H1 (cell line): Measurements from ENCODE around the gene USH1C. TPM values are rescaled to one million over a fixed set of nuclear protein-coding genes. Genes with fewer than 3 reads are reported as not detected.

Experiments
- CTCF ChIA-PET: fragments of 300-600 bp; sonication (Branson Sonifier 250); formaldehyde crosslinking; loops from one replicate; lab custom pipeline; 2021; ENCODE audit not compliant: partially characterized antibody; lab: Charles Lee
- POLR2A ChIA-PET: fragments of 300-600 bp; sonication (Branson Sonifier 250); formaldehyde crosslinking; loops from one replicate; lab custom pipeline; 2021; ENCODE audit warnings: inconsistent platforms; ENCODE audit not compliant: partially characterized antibody; lab: Charles Lee
- DNase-seq, 2 experiments: peaks; one replicate each; pipeline versions ENCODE4 v3.0.0 to v3.0.0-alpha.2; 2010 to 2022; ENCODE audit warnings: low spot score in 2 of 2, low read depth in 1 of 2, mixed read lengths in 1 of 2
- FAIRE-seq: peaks from 2 replicates; lab custom pipeline; 2011; peaks lifted over from hg19 to GRCh38; lab: Jason Lieb, UNC
- H2AFZ ChIP-seq: 2 replicates; pipeline ENCODE4 v1.8.1; 2012; ENCODE audit warnings: low read length, inconsistent platforms
- H2AK5ac ChIP-seq: 2 replicates; pipeline ENCODE4 v1.6.1; 2013; ENCODE audit warnings: low read depth, low read length
- H2BK120ac ChIP-seq: replicated peaks from 2 replicates; pipeline ENCODE3; 2013; ENCODE audit warnings: low read depth, low read length, inconsistent platforms
- H2BK12ac ChIP-seq: 2 replicates; pipeline ENCODE4 v1.6.1; 2013; ENCODE audit warnings: low read depth, low read length
- H2BK15ac ChIP-seq: 2 replicates; pipeline ENCODE4 v1.6.1; 2013; ENCODE audit warnings: low read length
- H2BK20ac ChIP-seq: 2 replicates; pipeline ENCODE4 v1.6.1; 2013; ENCODE audit warnings: low read length
- H2BK5ac ChIP-seq: 2 replicates; pipeline ENCODE4 v1.6.1; 2013; ENCODE audit warnings: low read depth, low read length
- H3K14ac ChIP-seq: 2 replicates; pipeline ENCODE4 v1.6.1; 2013; ENCODE audit warnings: inconsistent platforms; ENCODE audit not compliant: insufficient read length
- H3K18ac ChIP-seq: 2 replicates; pipeline ENCODE4 v1.6.1; 2013; ENCODE audit warnings: low read length; ENCODE audit errors: extremely low read depth
- H3K23ac ChIP-seq: 2 replicates; pipeline ENCODE4 v1.6.1; 2013; ENCODE audit warnings: inconsistent platforms; ENCODE audit not compliant: insufficient read length
- H3K23me2 ChIP-seq: 2 replicates; pipeline ENCODE4 v1.6.1; 2013; ENCODE audit warnings: low read depth, low read length
- H3K27ac ChIP-seq: 2 replicates; pipeline ENCODE4 v1.6.1; 2011; ENCODE audit warnings: low read depth, low read length, inconsistent platforms
- H3K27me3 ChIP-seq, 4 experiments: replicated peaks in 1 of 4; 1 replicate in 1 of 4; 2 replicates in 3 of 4; pipeline versions ENCODE4 v1.6.1 to v1.8.1; 2011 to 2013; ENCODE audit warnings: low read length in 3 of 4, mild to moderate bottlenecking in 3 of 4, inconsistent platforms in 2 of 4, mixed read lengths in 2 of 4, moderate library complexity in 1 of 4; ENCODE audit not compliant: control insufficient read depth in 3 of 4, insufficient read depth in 3 of 4; ENCODE audit errors: extremely low read depth in 1 of 4
- H3K36me3 ChIP-seq, 4 experiments: 2 replicates each; pipeline versions ENCODE4 v1.6.1 to v1.8.1; 2011 to 2013; ENCODE audit warnings: mild to moderate bottlenecking in 4 of 4, low read length in 3 of 4, moderate library complexity in 2 of 4, control low read depth in 1 of 4, inconsistent platforms in 1 of 4; ENCODE audit not compliant: insufficient read depth in 4 of 4, control insufficient read depth in 2 of 4
- H3K4ac ChIP-seq: replicated peaks from 2 replicates; pipeline ENCODE3; 2013; ENCODE audit warnings: low read length, low read depth, mixed read lengths, inconsistent platforms; ENCODE audit not compliant: insufficient read length
- H3K4me1 ChIP-seq, 4 experiments: replicated peaks in 1 of 4; 1 replicate in 1 of 4; 2 replicates in 3 of 4; pipeline versions ENCODE4 v1.6.1 to v1.8.1; 2011 to 2013; ENCODE audit warnings: low read length in 3 of 4, inconsistent platforms in 2 of 4, mixed read lengths in 1 of 4; ENCODE audit not compliant: insufficient read depth in 4 of 4, control insufficient read depth in 3 of 4
- H3K4me2 ChIP-seq, 2 experiments: 2 replicates each; pipeline versions ENCODE4 v1.6.1 to v1.8.1; 2011 to 2013; ENCODE audit warnings: low read depth in 2 of 2, low read length in 2 of 2, control low read depth in 1 of 2, inconsistent platforms in 1 of 2, mild to moderate bottlenecking in 1 of 2; ENCODE audit not compliant: insufficient read depth in 1 of 2
- H3K4me3 ChIP-seq, 4 experiments: fragments of 200-600, 300-600 bp in 1 of 4; sonication (generic), shearing (Covaris generic), sonication (Bioruptor Twin) in 1 of 4; 2 replicates each; pipeline versions ENCODE4 v1.5.1 to v1.8.1; 2011 to 2016; ENCODE audit warnings: low read length in 4 of 4, low read depth in 3 of 4, control low read depth in 2 of 4, inconsistent platforms in 2 of 4, mild to moderate bottlenecking in 2 of 4, mixed read lengths in 1 of 4, moderate library complexity in 1 of 4; ENCODE audit not compliant: insufficient read depth in 2 of 4; ENCODE audit errors: extremely low read depth in 1 of 4
- H3K56ac ChIP-seq: replicated peaks from 2 replicates; pipeline ENCODE3; 2013; ENCODE audit warnings: low read depth, mild to moderate bottlenecking, mixed read lengths, low read length, inconsistent platforms; ENCODE audit not compliant: insufficient read length
- H3K79me1 ChIP-seq: 2 replicates; pipeline ENCODE4 v1.6.1; 2013; ENCODE audit warnings: low read depth, low read length, control low read depth
- H3K79me2 ChIP-seq, 2 experiments: 2 replicates each; pipeline versions ENCODE4 v1.6.1 to v1.8.1; 2012 to 2013; ENCODE audit warnings: low read length in 2 of 2, mild to moderate bottlenecking in 2 of 2, inconsistent platforms in 1 of 2; ENCODE audit not compliant: insufficient read depth in 2 of 2, control insufficient read depth in 1 of 2
- H3K9ac ChIP-seq, 4 experiments: replicated peaks in 1 of 4; 1 replicate in 1 of 4; 2 replicates in 3 of 4; pipeline versions ENCODE4 v1.6.1 to v1.8.1; 2011 to 2013; ENCODE audit warnings: low read depth in 3 of 4, low read length in 3 of 4, control low read depth in 2 of 4, mild to moderate bottlenecking in 2 of 4, moderate library complexity in 2 of 4, inconsistent platforms in 1 of 4; ENCODE audit errors: extremely low read depth in 1 of 4
- H3K9me3 ChIP-seq, 2 experiments: 2 replicates each; pipeline versions ENCODE4 v1.6.1 to v1.8.1; 2012 to 2013; ENCODE audit warnings: mild to moderate bottlenecking in 2 of 2, moderate library complexity in 2 of 2, control low read depth in 1 of 2, inconsistent platforms in 1 of 2, low read depth in 1 of 2, low read length in 1 of 2, mixed read lengths in 1 of 2; ENCODE audit not compliant: insufficient read depth in 2 of 2
- H4K20me1 ChIP-seq, 2 experiments: replicated peaks in 1 of 2; 2 replicates each; pipeline versions ENCODE3 to v1.8.1; 2011 to 2013; ENCODE audit warnings: inconsistent platforms in 2 of 2, low read length in 2 of 2, mild to moderate bottlenecking in 1 of 2; ENCODE audit not compliant: insufficient read depth in 2 of 2, control insufficient read depth in 1 of 2
- H4K5ac ChIP-seq: 2 replicates; pipeline ENCODE4 v1.6.1; 2013; ENCODE audit warnings: low read length, low read depth, mixed read lengths, inconsistent platforms; ENCODE audit not compliant: insufficient read length
- H4K8ac ChIP-seq: 2 replicates; pipeline ENCODE4 v1.8.0; 2013; ENCODE audit warnings: mild to moderate bottlenecking, moderate library complexity, low read length, inconsistent platforms; ENCODE audit not compliant: insufficient read depth; ENCODE audit errors: extremely low read depth
- H4K91ac ChIP-seq: replicated peaks from 2 replicates; pipeline ENCODE3; 2013; ENCODE audit warnings: low read length, mixed read lengths, inconsistent platforms; ENCODE audit not compliant: insufficient read length
- ASH2L ChIP-seq: fragments of 200-600, 300-600 bp; sonication (generic); IDR thresholded peaks from one replicate; pipeline ENCODE4 v1.7.1; 2017; ENCODE audit warnings: low read length
- ATF3 ChIP-seq: IDR thresholded peaks from 2 replicates; pipeline ENCODE4 v1.6.1; 2011; ENCODE audit warnings: low read depth, mild to moderate bottlenecking, low read length; ENCODE audit not compliant: insufficient read depth
- CTBP2 ChIP-seq: IDR thresholded peaks from 2 replicates; pipeline ENCODE4 v1.7.0; 2011; ENCODE audit warnings: borderline replicate concordance, mild to moderate bottlenecking, moderate library complexity, mixed read lengths, low read length; ENCODE audit not compliant: insufficient read depth, insufficient read length
- RXRA ChIP-seq: IDR thresholded peaks from 2 replicates; pipeline ENCODE4 v1.6.1; 2011; ENCODE audit warnings: low read depth, mild to moderate bottlenecking, low read length, moderate library complexity; ENCODE audit not compliant: insufficient read depth
- WGBS, 2 experiments: shearing (Covaris generic) in 1 of 2; methylation state at CpG; one replicate each; pipeline versions ENCODE4 v1.1.6 to v1.1.7; 2013 to 2015; ENCODE audit warnings: low lambda C conversion rate in 2 of 2, mixed read lengths in 2 of 2, inconsistent platforms in 1 of 2, low coverage in 1 of 2, missing lambda C conversion rate in 1 of 2; ENCODE audit not compliant: insufficient replicate concordance in 2 of 2, insufficient coverage in 1 of 2, insufficient read length in 1 of 2; ENCODE audit errors: extremely low coverage in 1 of 2, missing lambda C conversion rate in 1 of 2; 5-methylcytosine and 5-hydroxymethylcytosine counted together
- polyA plus RNA-seq, 7 experiments: library from polyadenylated mRNA; depleted of rRNA in 3 of 7; stranded (reverse) in 5 of 7; unstranded in 2 of 7; fragments of >200 nt in 5 of 7; fragments of 200-250 nt in 2 of 7; gene quantifications; 1 replicate in 5 of 7; 2 replicates in 1 of 7; 4 replicates in 1 of 7; pipeline versions ENCODE4 v1.2.1 to v1.2.3, GENCODE V29; 2011 to 2013; ENCODE audit warnings: missing spikeins in 2 of 7, mixed read lengths in 2 of 7
- total RNA-seq: library from RNA; stranded (reverse); fragmentation: NEBNext Ultra II Directional; extraction: Animal tissue kit (Norgen Biotek cat#: 25700); gene quantifications from 2 replicates; pipeline ENCODE4 v1.2.1, GENCODE V29; 2021

The USH1C gene
- total and polyA plus RNA-seq, 2 of the 8 experiments (the other 6 are each of a cell fraction or from before 2014, with no cell fraction given): 1.3 to 1.6 TPM

GRCh38 chr11:17502630-17503029 lies 41.6 kb downstream of the USH1C start:
- Histone ChIP-seq H2AK5ac (no peak overlapping the region), H3K27me3 (peaks cover 0 to 2% (median 0%) of the 10 kb centered on the region in 4 experiments; a peak in 3 of 7 replicates), H3K79me1 (no peaks in the 10 kb centered on the region), H3K9ac (no peak overlapping the region), H3K9me3 (no peaks in the 10 kb centered on the region), H3K36me3 (no peaks in the 10 kb centered on the region), H3K27ac (no peak overlapping the region), H3K23me2 (no peaks in the 10 kb centered on the region), H2BK5ac (no peak overlapping the region), H4K8ac (no peak overlapping the region), H3K4ac (no peak overlapping the region), H3K4me3 (no peak overlapping the region), H3K23ac (no peak overlapping the region), H4K91ac (no peak overlapping the region), H3K4me1 (peaks cover 0 to 6% (median 2%) of the 10 kb centered on the region in 4 experiments; a peak in 4 of 7 replicates)
- 76% methylated on average over 4 of the region's 4 CpGs; no CpG with 5 or more reads in 1 of the 2 experiments for WGBS, 2 experiments
- POLR2A ChIA-PET: interaction anchor here (1.7 kb wide), 1 partner anchor 26 kb away, joined by 4 read pairs; the partner anchor contains the start of gene ABCC8
- no peak for FAIRE-seq
- no peak for TF ChIP-seq RXRA
- TF ChIP-seq CTBP2: no peak
- no peak for TF ChIP-seq ASH2L
- no peak for TF ChIP-seq ATF3
- TF ChIP-seq, all 59 proteins: peak for 0
- Histone ChIP-seq H3K79me2 (no peaks in the 10 kb centered on the region), H2BK120ac (no peak overlapping the region), H3K14ac (no peak overlapping the region), H2BK15ac (no peak overlapping the region), H4K20me1 (no peaks in the 10 kb centered on the region), H3K18ac (no peak overlapping the region), H4K5ac (no peak overlapping the region), H2AFZ (no peak overlapping the region), H2BK20ac (no peak overlapping the region), H2BK12ac (no peak overlapping the region), H3K56ac (no peak overlapping the region), H3K4me2 (no peak overlapping the region)
- CTCF ChIA-PET: interaction anchor here (0.9 to 44.8 kb wide), 11 partner anchors 10 to 106 kb away, joined by 3 to 1414 read pairs (median 14); partner anchors contain the start of gene KCNJ11
- DNase-seq: no peak
